ENCODE results near the gene BANF2.

The BANF2 gene

GRCh38 chr20:17674722-17675518, 24.8 kb upstream of the BANF2 start:
- Histone ChIP-seq H3K4me1 (ENCODE audit: low read length) (peaks cover 54% of the 10 kb centered on the region), H3F3A (ENCODE audit: insufficient read depth, low read length) (peaks cover 24% of the 10 kb centered on the region), H3K79me2 (ENCODE audit: low read length) (peaks cover 100% of the 10 kb centered on the region), H3K27me3 (replicated peaks; ENCODE audit: insufficient read depth, low read length) (no peaks in the 10 kb centered on the region), H3K4me3 (ENCODE audit: low read length) (no peak overlapping the region), H3K4me2 (ENCODE audit: low read depth, low read length) (no peak overlapping the region), H3K36me3 (replicated peaks; ENCODE audit: insufficient read depth, low read length) (peaks cover 25% of the 10 kb centered on the region), H3K27ac (ENCODE audit: low read length) (no peak overlapping the region), H4K20me1 (ENCODE audit: insufficient read depth, low read length) (peaks cover 94% of the 10 kb centered on the region), H3K9me2 (replicated peaks; ENCODE audit: insufficient read depth, low read length) (no peaks in the 10 kb centered on the region), H3K9me3 (replicated peaks; ENCODE audit: insufficient read depth, low read length) (no peaks in the 10 kb centered on the region), H2AFZ (ENCODE audit: low read length) (no peak overlapping the region), H3K9ac (ENCODE audit: low read length) (no peak overlapping the region)
- no peak for DNase-seq
- TF ChIP-seq EZH2 (optimal IDR thresholded peaks at IDR 0.05; ENCODE audit: low read depth, low read length): no peak
- no peak for TF ChIP-seq CTCF (IDR thresholded peaks at IDR 0.05; ENCODE audit: low read length)
- no peak for TF ChIP-seq EZH2phosphoT487 (IDR thresholded peaks at IDR 0.05; ENCODE audit: low read length)

DNA sequence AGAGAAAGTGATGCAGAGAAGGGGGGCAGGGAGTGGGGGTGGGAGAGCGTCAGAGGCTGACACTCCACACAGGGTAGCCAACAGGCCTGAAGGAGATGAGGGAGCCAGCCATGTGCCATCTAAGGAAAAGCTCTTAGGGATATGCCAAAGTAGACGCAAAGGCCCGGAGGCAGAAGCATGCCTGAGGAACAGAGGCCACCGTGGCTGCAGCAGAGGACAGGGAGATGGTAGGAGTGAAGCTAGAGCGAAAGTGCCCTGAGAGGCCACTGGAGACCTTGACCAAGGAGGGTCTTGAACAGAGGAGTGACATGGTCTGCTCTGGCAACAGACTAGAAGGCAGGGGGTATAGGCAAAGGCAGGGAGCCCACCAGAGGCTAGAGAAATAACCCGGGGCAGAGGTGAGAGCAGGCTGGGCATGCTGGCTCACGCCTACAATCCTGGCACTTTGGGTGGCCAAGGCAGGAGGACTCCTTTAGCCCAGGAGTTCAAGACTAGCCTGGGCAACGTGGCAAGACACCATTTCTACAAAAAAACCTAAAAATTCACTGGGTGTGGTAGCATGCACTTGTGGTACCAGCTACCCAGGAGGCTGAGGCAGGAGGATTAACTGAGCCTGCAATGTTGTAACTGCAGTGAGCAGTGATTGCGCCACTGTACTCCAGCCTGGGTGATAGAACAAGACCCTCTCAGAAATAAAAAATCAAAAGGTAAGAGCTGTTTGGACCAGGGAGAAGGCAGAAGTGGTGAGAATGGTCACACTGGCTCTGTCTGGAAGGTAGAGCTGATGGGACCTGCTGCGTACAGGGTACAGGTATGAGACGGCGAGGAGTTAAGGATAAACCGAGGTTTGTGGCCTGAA, 24.0 kb upstream of the BANF2 start:
- Histone ChIP-seq H3K36me3 (replicated peaks; ENCODE audit: insufficient read depth, low read length) (peaks cover 22% of the 10 kb centered on the region), H4K20me1 (ENCODE audit: insufficient read depth, low read length) (peaks cover 99% of the 10 kb centered on the region), H3K4me3 (ENCODE audit: low read length) (no peak overlapping the region), H3K4me2 (ENCODE audit: low read depth, low read length) (no peak overlapping the region), H3K9me3 (replicated peaks; ENCODE audit: insufficient read depth, low read length) (no peaks in the 10 kb centered on the region), H2AFZ (ENCODE audit: low read length) (no peak overlapping the region), H3K27ac (ENCODE audit: low read length) (no peak overlapping the region), H3K4me1 (ENCODE audit: low read length) (peaks cover 51% of the 10 kb centered on the region), H3K27me3 (replicated peaks; ENCODE audit: insufficient read depth, low read length) (no peaks in the 10 kb centered on the region), H3K9ac (ENCODE audit: low read length) (no peak overlapping the region), H3K79me2 (ENCODE audit: low read length) (peaks cover 100% of the 10 kb centered on the region), H3F3A (ENCODE audit: insufficient read depth, low read length) (peaks cover 23% of the 10 kb centered on the region), H3K9me2 (replicated peaks; ENCODE audit: insufficient read depth, low read length) (no peaks in the 10 kb centered on the region)
- DNase-seq: no peak
- TF ChIP-seq EZH2phosphoT487 (IDR thresholded peaks at IDR 0.05; ENCODE audit: low read length): no peak
- TF ChIP-seq EZH2 (optimal IDR thresholded peaks at IDR 0.05; ENCODE audit: low read depth, low read length): no peak
- TF ChIP-seq CTCF (IDR thresholded peaks at IDR 0.05; ENCODE audit: low read length): no peak

DNA sequence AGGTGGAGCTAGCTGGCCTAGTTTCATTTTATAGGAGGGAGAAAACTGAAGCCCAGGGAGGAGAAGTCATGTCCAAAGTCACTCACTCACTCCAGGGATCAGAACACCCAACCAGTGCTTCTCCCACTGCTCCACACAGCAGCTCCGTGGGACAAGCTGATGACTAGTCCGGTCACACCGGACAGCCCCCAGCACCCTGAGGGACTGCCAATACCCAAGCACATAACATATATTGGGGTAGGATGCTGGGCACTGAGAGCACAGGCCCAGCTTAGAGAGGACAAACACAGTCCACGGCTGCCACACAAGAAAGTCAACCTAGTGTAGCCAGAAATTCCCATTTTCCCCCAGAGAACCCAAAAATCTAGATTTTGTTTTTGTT, 23.4 kb upstream of the BANF2 start:
- Histone ChIP-seq H2AFZ (ENCODE audit: low read length) (no peak overlapping the region), H3K9ac (ENCODE audit: low read length) (no peak overlapping the region), H3F3A (ENCODE audit: insufficient read depth, low read length) (peaks cover 20% of the 10 kb centered on the region), H3K36me3 (replicated peaks; ENCODE audit: insufficient read depth, low read length) (peaks cover 20% of the 10 kb centered on the region), H3K4me1 (ENCODE audit: low read length) (peaks cover 45% of the 10 kb centered on the region), H3K9me2 (replicated peaks; ENCODE audit: insufficient read depth, low read length) (no peaks in the 10 kb centered on the region), H3K79me2 (ENCODE audit: low read length) (peaks cover 96% of the 10 kb centered on the region), H3K27ac (ENCODE audit: low read length) (no peak overlapping the region), H4K20me1 (ENCODE audit: insufficient read depth, low read length) (peaks cover 93% of the 10 kb centered on the region), H3K4me3 (ENCODE audit: low read length) (no peak overlapping the region), H3K27me3 (replicated peaks; ENCODE audit: insufficient read depth, low read length) (no peaks in the 10 kb centered on the region), H3K4me2 (ENCODE audit: low read depth, low read length) (no peak overlapping the region), H3K9me3 (replicated peaks; ENCODE audit: insufficient read depth, low read length) (no peaks in the 10 kb centered on the region)
- TF ChIP-seq EZH2 (optimal IDR thresholded peaks at IDR 0.05; ENCODE audit: low read depth, low read length) (no peak), EZH2phosphoT487 (IDR thresholded peaks at IDR 0.05; ENCODE audit: low read length) (no peak), CTCF (IDR thresholded peaks at IDR 0.05; ENCODE audit: low read length) (no peak)
- no peak for DNase-seq
